ENCODE results near the gene IL17RB.

- TF ChIP-seq CTCF (IDR thresholded peaks at IDR 0.05) (no peak), POLR2A (IDR thresholded peaks at IDR 0.05) (no peak)
These were observed 38.3 kb downstream of the IL17RB start for GRCh38 chr3:53884623-53885022.
